Ramos (cell line): Measurements from ENCODE around the gene CHD8.
"Not testable (repeated sequence)": the region's sequence is repeated elsewhere in the genome, so short reads cannot be mapped to it uniquely, and the experiment has no call there.

ENCODE experiments used
- in situ Hi-C: fragments of 300-500 bp; cut with MboI; formaldehyde crosslinking; loops from one replicate; pipeline ENCODE4 v1.14.3; 2022; ENCODE audit warnings: low sequenced_read_pairs; ENCODE audit not compliant: unreplicated experiment

The CHD8 gene

DNA sequence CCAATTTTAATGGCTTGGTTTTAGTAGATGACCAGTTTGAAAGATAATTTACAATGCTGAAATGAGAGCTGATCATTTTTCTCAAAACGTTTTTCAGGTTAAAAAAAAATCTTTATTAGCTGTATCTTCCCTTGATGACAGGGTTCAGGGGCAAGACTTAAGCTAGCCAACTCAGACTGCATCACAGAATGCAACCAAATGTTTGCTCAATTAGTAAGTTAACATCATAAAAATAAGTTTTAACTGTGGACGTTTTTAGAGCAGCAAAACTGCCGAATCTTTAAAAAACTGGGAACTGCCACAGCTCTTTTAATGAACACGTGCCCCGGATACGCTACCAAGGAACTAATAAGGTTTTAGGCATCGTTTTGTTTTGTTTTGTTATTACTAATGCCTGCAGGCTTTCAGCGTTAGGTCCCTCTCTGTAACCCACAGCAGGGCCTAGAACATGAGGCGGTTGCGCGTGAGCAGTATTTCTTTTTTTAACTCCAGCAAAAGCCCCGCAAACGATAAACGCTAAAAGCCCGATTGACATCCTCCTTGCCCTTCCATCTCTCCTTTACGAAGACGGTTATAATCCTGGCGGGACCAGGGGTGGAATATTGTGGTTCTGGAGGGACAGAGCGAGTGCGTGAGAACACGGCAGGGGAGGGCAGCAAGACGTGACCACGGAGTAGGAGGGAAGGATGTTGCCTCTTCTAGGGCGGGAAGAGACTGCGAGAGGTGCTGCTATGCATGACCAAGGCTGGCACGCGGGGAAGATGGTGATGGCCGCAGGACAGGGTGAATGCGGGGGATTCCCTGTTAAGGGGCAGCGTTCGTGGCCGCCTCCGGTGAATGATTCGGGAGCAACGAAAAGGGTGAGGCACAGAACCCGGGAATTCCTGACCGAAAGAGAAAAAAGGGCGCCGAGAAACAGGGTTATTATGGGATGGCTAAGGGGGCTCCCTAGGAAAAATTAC, 72.8 kb downstream of the CHD8 start:
- in situ Hi-C loops, result no loop called here

DNA sequence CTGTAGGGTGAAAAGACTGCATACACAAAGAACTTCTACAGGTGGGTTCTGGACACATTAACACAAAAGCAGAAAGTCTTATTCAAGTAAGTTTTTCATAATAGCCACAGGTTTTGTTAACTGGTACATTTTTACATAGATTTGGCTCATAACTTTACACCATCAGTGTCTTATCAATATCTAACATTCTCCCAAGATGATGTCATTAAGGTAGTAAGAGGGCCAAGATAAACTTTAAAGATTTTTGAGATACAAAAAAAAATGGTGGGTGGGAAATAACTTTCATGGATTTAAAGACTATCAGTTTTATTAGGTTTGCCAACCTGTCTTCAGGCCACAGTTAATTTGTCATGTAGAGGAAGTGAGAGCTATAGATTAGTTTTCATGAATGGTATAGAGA, 73.8 kb downstream of the CHD8 start:
- in situ Hi-C loops, result no loop called here

DNA sequence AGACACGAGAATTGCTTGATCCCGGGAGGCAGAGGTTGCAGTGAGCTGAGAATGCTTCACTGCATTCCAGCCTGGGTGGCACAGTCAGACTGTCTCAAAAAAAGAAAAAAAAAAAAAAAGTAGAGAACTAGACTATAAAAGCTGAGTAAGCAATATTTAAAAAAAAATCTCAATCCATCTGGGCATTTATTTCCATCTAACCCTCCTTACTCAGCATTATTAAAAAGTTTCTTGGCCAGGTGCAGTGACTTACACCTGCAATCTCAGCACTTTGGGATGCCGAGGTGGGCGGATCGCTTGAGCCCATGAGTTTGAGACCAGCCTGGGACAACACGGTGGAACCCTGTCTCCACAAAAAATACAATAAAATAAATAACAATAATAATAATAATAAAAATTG, 76.6 kb downstream of the CHD8 start:
- in situ Hi-C loops, result no loop called here

DNA sequence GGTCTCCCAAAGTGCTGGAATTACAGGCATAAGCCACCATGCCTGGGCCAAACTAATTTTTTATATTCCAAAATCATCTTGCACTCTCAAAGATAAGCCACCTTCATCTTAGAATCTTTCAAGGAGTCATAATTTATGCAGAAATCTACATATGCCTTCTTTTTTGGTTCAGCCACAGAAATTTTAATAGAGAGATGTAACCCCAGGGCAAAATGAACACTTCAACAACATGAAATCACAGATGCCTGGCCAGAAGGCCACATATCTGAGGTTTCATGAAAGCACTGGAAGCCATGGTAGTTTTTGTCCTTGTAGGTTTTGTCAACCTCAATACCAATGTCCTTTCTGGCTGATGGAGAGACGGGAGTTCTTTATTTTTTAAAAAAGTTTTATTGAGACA, 81.9 kb downstream of the CHD8 start:
- in situ Hi-C loops, result no loop called here

GRCh38 chr14:21372814-21373213, 83.1 kb downstream of the CHD8 start:
- in situ Hi-C loops, result not testable (repeated sequence)

GRCh38 chr14:21369949-21370679, 85.8 kb downstream of the CHD8 start:
- in situ Hi-C loops, result no loop called here

DNA sequence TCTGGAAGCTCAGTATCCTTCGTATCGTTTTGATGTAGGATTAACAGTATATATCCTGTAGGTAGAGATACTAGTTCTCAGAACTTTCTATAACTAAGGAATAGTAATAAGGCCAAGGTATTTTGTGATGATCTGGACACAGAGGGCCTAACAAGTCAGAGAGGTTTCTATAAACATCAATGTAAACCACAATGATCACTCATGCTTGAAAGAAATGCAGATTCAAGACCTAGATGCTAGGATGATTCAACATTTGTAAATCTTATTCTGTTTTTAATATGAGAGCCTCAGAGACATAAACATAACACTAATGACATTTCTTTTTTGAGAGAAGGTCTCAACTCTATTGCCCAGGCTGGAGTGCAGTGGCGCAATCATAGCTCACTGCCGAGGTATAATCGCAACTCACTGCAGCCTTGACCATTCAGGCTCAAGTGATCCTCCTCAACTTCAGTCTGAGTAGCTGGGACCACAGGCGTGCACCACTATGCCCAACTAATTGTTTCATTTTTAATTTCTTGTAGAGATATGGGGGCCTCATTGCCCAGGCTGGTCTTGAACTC, 88.3 kb downstream of the CHD8 start:
- in situ Hi-C loops, result no loop called here

GRCh38 chr14:21356511-21356910, 99.4 kb downstream of the CHD8 start:
- in situ Hi-C loops, result no loop called here

DNA sequence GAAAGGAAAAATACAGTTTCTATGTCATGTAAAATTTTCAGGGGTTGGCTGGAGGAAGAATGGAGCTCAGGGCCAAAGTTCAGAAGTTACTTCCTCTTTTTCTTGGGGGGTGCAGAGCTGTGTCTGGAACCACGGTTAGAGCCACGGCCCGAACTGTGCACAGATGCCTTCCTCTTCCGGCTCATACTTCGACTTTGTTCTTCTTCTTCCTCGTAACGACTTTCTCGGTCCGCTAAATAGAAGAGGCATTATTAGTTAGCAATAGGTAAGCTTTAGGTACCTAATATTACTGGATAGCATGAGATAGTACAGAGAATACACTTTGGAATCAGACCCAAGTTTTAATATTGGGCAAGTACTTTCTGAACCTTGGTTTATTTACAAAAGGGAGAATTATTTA, 103.3 kb downstream of the CHD8 start:
- in situ Hi-C loops, result no loop called here

DNA sequence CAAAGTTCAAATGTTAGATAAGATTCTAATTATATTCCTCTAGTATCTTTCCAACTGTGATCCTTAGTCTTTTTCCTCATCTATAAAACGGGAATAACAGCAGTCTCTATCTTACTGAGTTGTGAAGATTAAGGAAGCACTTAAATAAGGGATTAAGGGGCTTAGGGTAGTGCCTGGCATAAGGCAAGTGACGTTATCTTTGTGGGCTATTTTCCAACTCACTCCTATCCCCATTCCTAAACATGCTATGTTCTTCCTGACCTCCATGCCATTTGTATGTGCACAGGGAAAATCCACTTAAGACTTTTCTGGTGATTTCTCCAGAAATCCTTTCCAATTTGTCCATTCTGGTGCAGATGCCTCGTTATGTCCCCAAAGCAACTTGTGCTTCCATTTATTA, 105.4 kb downstream of the CHD8 start:
- in situ Hi-C loops, result no loop called here

DNA sequence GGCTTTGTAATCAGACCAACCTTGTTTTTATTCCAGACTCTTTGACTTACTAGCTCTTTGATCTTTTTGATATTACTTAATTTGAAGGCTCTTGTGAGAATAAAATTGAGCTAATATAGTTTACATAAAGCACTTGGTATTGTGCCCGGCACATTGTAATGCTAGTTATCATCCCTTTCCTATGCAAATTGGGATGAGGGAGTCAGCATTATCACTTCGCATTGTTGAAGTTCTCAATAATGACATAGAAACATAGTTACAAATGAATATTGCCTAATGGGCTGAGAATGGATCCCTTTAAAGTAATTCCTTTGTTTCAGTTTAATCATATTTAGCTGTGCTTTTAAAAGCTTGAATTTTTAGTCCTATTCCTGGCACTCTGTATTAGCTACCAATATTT, 108.7 kb downstream of the CHD8 start:
- in situ Hi-C loops, result no loop called here

GRCh38 chr14:21346532-21347135, 109.3 kb downstream of the CHD8 start:
- in situ Hi-C loops, result no loop called here

DNA sequence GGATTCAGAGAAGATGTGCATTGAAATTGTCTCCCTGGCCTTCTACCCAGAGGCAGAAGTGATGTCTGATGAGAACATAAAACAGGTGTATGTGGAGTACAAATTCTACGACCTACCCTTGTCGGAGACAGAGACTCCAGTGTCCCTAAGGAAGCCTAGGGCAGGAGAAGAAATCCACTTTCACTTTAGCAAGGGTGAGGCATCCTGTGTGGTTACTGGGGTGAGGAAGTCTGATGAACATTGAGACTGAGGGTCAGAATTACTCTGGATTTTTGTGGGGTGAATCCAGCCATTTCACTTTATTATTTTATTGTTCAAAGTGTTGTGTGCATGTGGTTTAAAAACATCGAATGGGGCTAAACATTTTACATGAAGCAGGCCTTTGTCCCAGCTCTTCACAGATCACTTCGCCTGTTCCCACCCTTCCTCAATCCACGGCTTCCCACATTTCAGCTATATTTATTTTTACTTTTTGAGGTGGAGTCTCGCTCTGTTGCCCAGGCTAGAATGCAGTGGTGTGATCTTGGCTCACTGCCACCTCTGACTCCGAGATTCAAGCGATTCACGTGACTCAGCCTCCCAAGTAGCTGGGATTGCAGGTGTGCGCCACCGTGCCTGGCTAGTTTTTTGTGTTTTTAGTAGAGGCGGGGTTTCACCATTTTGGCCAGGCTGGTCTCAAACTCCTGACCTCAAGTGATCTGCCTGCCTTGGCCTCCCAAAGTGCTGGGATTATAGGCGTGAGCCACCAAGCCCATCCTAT, 112.7 kb downstream of the CHD8 start:
- in situ Hi-C loops, result no loop called here
